22Rv1 (cell line): Measurements from ENCODE around the gene GALNTL6.

Experiments used
- CTCF ChIP-seq: fragments of 450-650 bp; IDR thresholded peaks from 2 replicates; pipeline ENCODE4 v1.5.1; 2017; ENCODE audit warnings: mild to moderate bottlenecking
- ZFX ChIP-seq: fragments of 450-650 bp; IDR thresholded peaks from 2 replicates; pipeline ENCODE4 v1.6.1; 2017; ENCODE audit warnings: antibody characterized with exemption, borderline replicate concordance

- TF ChIP-seq CTCF, result no peak
- no peak for TF ChIP-seq ZFX
Measured at GRCh38 chr4:172688534-172688933, 875.3 kb downstream of the GALNTL6 start.
